HepG2 (cell line): Measurements from ENCODE around the gene LMF2. TPM values are rescaled to one million over a fixed set of nuclear protein-coding genes. Genes with fewer than 3 reads are reported as not detected.

Source experiments
- AGO2 ChIP-seq: fragments of 200-400 bp; formaldehyde crosslinking; optimal IDR thresholded peaks from 2 replicates; pipeline ENCODE3; 2017; ENCODE audit warnings: mild to moderate bottlenecking, low read depth, low read length, moderate library complexity
- FOSL2 ChIP-seq: sonication (generic); formaldehyde crosslinking; IDR thresholded peaks from 2 replicates; pipeline ENCODE4 v1.4.0; 2020; ENCODE audit warnings: missing genetic modification reagents
- GABPB1 ChIP-seq: IDR thresholded peaks from 2 replicates; pipeline ENCODE4 v1.6.1; 2016; ENCODE audit warnings: mild to moderate bottlenecking, missing genetic modification reagents, moderate library complexity, missing compliant biosample characterization
- HNRNPK ChIP-seq: fragments of 200-400 bp; formaldehyde crosslinking; IDR thresholded peaks from 2 replicates; pipeline ENCODE4 v1.6.1; 2018; ENCODE audit warnings: low read length, low read depth, moderate library complexity, mild to moderate bottlenecking; ENCODE audit not compliant: poor library complexity, severe bottlenecking
- HOXA5 ChIP-seq: sonication (generic); formaldehyde crosslinking; IDR thresholded peaks from 2 replicates; pipeline ENCODE4 v1.4.0; 2020; ENCODE audit warnings: missing genetic modification reagents
- RBFOX2 ChIP-seq: fragments of 200-400 bp; formaldehyde crosslinking; IDR thresholded peaks from 2 replicates; pipeline ENCODE4 v1.6.1; 2017; ENCODE audit warnings: low read depth, mild to moderate bottlenecking, low read length
- RFX1 ChIP-seq: fragments of 450-650 bp; IDR thresholded peaks from 2 replicates; pipeline ENCODE4 v1.6.1; 2017
- THAP11 ChIP-seq: IDR thresholded peaks from 2 replicates; pipeline ENCODE4 v1.6.1; 2016; ENCODE audit warnings: missing biosample characterization, missing genetic modification reagents
- UBTF ChIP-seq: sonication (generic); formaldehyde crosslinking; IDR thresholded peaks from 2 replicates; pipeline ENCODE4 v1.4.0; 2020; ENCODE audit warnings: mild to moderate bottlenecking, missing genetic modification reagents
- ZBTB3 ChIP-seq: sonication (generic); formaldehyde crosslinking; IDR thresholded peaks from 2 replicates; pipeline ENCODE4 v1.4.0; 2020; ENCODE audit warnings: low read depth, mild to moderate bottlenecking, moderate library complexity, missing genetic modification reagents, borderline replicate concordance
- ZNF501 ChIP-seq: sonication (generic); formaldehyde crosslinking; IDR thresholded peaks from 2 replicates; pipeline ENCODE4 v1.5.1; 2020; ENCODE audit warnings: mild to moderate bottlenecking, moderate library complexity, missing genetic modification reagents
- ZNF574 ChIP-seq: sonication (generic); formaldehyde crosslinking; IDR thresholded peaks from 2 replicates; pipeline ENCODE4 v1.4.0; 2020; ENCODE audit warnings: missing genetic modification reagents
- ZNF747 ChIP-seq: sonication (generic); formaldehyde crosslinking; IDR thresholded peaks from 2 replicates; pipeline ENCODE4 v1.8.1; 2023; ENCODE audit warnings: missing genetic modification reagents, mild to moderate bottlenecking, borderline replicate concordance
- ZSCAN25 ChIP-seq: sonication (generic); formaldehyde crosslinking; IDR thresholded peaks from 2 replicates; pipeline ENCODE4 v1.8.0; 2022; ENCODE audit warnings: mild to moderate bottlenecking, missing genetic modification reagents
- polyA plus RNA-seq, 8 experiments: library from polyadenylated mRNA; depleted of rRNA in 3 of 8; stranded (reverse) in 7 of 8; unstranded in 1 of 8; fragments of >200 nt; fragmentation: Illumina TruSeq in 4 of 8; extraction: Trizol in 4 of 8; gene quantifications; 2 replicates each; pipeline versions ENCODE4 v1.2.1 to v1.2.3, GENCODE V29; 2011 to 2016; ENCODE audit warnings: low read depth in 4 of 8, missing spikeins in 1 of 8, mixed read lengths in 1 of 8; ENCODE audit not compliant: insufficient read depth in 1 of 8
- total RNA-seq, 5 experiments: library from RNA; depleted of rRNA; stranded (reverse); fragments of >200 nt; fragmentation: Illumina TruSeq; extraction: Trizol; gene quantifications; 2 replicates each; pipeline ENCODE4 v1.2.3, GENCODE V29; 2016; ENCODE audit warnings: low read depth in 1 of 5

The LMF2 gene
- total and polyA plus RNA-seq, 2 of the 13 experiments (the other 11 are each of a cell fraction or from before 2014, with no cell fraction given), result 23.3 to 30.6 TPM

GRCh38 chr22:50531962-50532674 is 24.6 kb upstream of the LMF2 start (continued):
- TF ChIP-seq ZNF574 (CRISPR knock-in tag), result peak; percentile 16; the same call in 1 of the 2 replicates
- peak; percentile 67 for TF ChIP-seq AGO2
- peak; percentile 30 for TF ChIP-seq RBFOX2
- TF ChIP-seq HOXA5 (CRISPR knock-in tag), result peak; percentile 24; the same call in 1 of the 2 replicates
- TF ChIP-seq ZSCAN25 (CRISPR knock-in tag), result peak; percentile 13; the same call in 1 of the 2 replicates
- no peak for TF ChIP-seq ZBTB3
- peak; percentile 56; the same call in 1 of the 2 replicates for TF ChIP-seq GABPB1 (CRISPR knock-in tag)
- 0 out of 2 replicates have a peak, but pooled peaks have one; percentile 10 for TF ChIP-seq ZNF747
- TF ChIP-seq RFX1, result peak; percentile 25; the same call in 1 of the 2 replicates
- peak; percentile 67 for TF ChIP-seq HNRNPK
- TF ChIP-seq UBTF (CRISPR knock-in tag), result peak; percentile 71
- peak; percentile 25; the same call in 1 of the 2 replicates for TF ChIP-seq FOSL2 (CRISPR knock-in tag)
- peak; percentile 5; the same call in 1 of the 2 replicates for TF ChIP-seq THAP11 (CRISPR knock-in tag)
- TF ChIP-seq ZNF501, result 0 out of 2 replicates have a peak, but pooled peaks have one; percentile 37
- TF ChIP-seq, all 625 proteins: peak for 46
